Epithelial cell of esophagus (primary cell): Measurements from ENCODE around the gene MACROD2.
A peak's percentile ranks its signal among the peaks of the same experiment; 100 is the strongest.

ENCODE experiments used
- DNase-seq: peaks from one replicate; pipeline ENCODE4 v3.0.0; 2010; ENCODE audit warnings: low read depth
- H3K4me3 ChIP-seq: 2 replicates; pipeline ENCODE4 v1.5.1; 2011; ENCODE audit warnings: mild to moderate bottlenecking, low read length, control low read depth
- CTCF ChIP-seq: IDR thresholded peaks from 2 replicates; pipeline ENCODE4 v1.5.1; 2011; ENCODE audit warnings: low read depth, mild to moderate bottlenecking, low read length, control low read depth, inconsistent platforms; ENCODE audit not compliant: insufficient read depth; ENCODE audit errors: missing control alignments

MACROD2 gene

GRCh38 chr20:15302075-15302474 is 1306.8 kb downstream of the MACROD2 start:
- no peak overlapping the region for H3K4me3 ChIP-seq
- TF ChIP-seq CTCF, result no peak
- DNase-seq, result no peak

GRCh38 chr20:15310361-15310760 is 1315.0 kb downstream of the MACROD2 start:
- DNase-seq, result peak; percentile 83
- TF ChIP-seq CTCF, result no peak
- no peak overlapping the region for H3K4me3 ChIP-seq

- no peak for DNase-seq
- no peak for TF ChIP-seq CTCF
- no peak overlapping the region for H3K4me3 ChIP-seq
These were observed 1321.2 kb downstream of the MACROD2 start for GRCh38 chr20:15316556-15316955.

GRCh38 chr20:15317546-15318232 is 1322.4 kb downstream of the MACROD2 start:
- no peak for TF ChIP-seq CTCF
- no peak for DNase-seq
- H3K4me3 ChIP-seq, result no peak overlapping the region

GRCh38 chr20:15318682-15319081 is 1323.4 kb downstream of the MACROD2 start:
- H3K4me3 ChIP-seq, result no peak overlapping the region
- DNase-seq, result no peak
- no peak for TF ChIP-seq CTCF

- no peak for TF ChIP-seq CTCF
- DNase-seq, result no peak
- no peak overlapping the region for H3K4me3 ChIP-seq
These were observed 1324.1 kb downstream of the MACROD2 start for GRCh38 chr20:15319439-15319838.

- peak; percentile 74 for DNase-seq
- H3K4me3 ChIP-seq, result no peak overlapping the region
- no peak for TF ChIP-seq CTCF
These were observed 1325.6 kb downstream of the MACROD2 start for GRCh38 chr20:15320941-15321340.
